C4-2B (cell line): ENCODE data around the gene THEMIS2.

Experiments used
- CTCF ChIP-seq: fragments of 450-650 bp; conservative IDR thresholded peaks from 2 replicates; pipeline ENCODE4 v1.5.1; 2017; ENCODE audit warnings: mild to moderate bottlenecking
- ZFX ChIP-seq: fragments of 450-650 bp; IDR thresholded peaks from 2 replicates; pipeline ENCODE4 v1.6.1; 2017

GRCh38 chr1:27878787-27879335 is 6.5 kb downstream of the THEMIS2 start:
- TF ChIP-seq ZFX (no peak), CTCF (no peak)
